ENCODE results near the gene JAG2. TPM values are rescaled to one million over a fixed set of nuclear protein-coding genes. Genes with fewer than 3 reads are reported as not detected.

The JAG2 gene
- total and polyA plus RNA-seq, 3 experiments from 2014 or later, result 0.15 to 1.2 (median 0.37) TPM

DNA sequence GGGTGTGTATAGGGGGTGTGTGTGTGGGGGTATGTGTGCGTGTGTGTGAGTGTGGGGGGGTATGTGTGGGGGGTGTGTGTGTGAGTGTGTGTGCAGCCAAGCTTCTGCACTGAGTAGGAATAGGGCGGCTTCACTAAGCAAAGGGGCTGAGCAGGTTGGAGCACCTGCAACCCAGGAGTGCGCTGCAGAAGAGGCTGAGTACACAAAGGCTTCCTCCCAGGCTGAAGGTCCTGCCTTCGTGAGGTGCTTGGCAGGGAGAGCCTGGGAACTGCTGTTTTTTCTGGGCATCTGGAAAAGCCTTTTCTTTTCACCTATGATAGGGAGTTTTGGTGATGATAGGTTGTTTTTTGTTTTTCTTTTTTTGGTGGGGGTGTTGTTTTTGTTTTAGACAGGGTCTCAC, 18.5 kb upstream of the JAG2 start:
- Mint-ChIP-seq H3K9me3 (no peaks in the 10 kb centered on the region), H3K4me3 (no peak overlapping the region), H3K27me3 (peaks cover 3 to 4% of the 10 kb centered on the region in 2 donors), H3K27ac (no peak overlapping the region), H3K4me1 (peaks cover 0 to 4% (median 3%) of the 10 kb centered on the region in 3 donors), H3K36me3 (no peaks in the 10 kb centered on the region)
- Histone ChIP-seq H3K36me3 (ENCODE audit: insufficient read depth, low read length) (no peaks in the 10 kb centered on the region), H3K27me3 (ENCODE audit: insufficient read depth, low read length, poor library complexity, severe bottlenecking) (no peaks in the 10 kb centered on the region), H3K9me3 (ENCODE audit: low read length) (no peaks in the 10 kb centered on the region), H3K4me3 (ENCODE audit: low read length) (no peak overlapping the region), H3K4me1 (ENCODE audit: insufficient read depth, low read length) (peaks cover 5% of the 10 kb centered on the region), H3K27ac (ENCODE audit: low read depth, low read length) (no peak overlapping the region)
- DNase-seq, result no peak
- ChIA-PET POLR2A (no interaction called here), CTCF (no interaction called here)

- H3K27me3 ChIP-seq (ENCODE audit: insufficient read depth, low read length, poor library complexity, severe bottlenecking), result no peaks in the 10 kb centered on the region
- peaks cover 1 to 4% of the 10 kb centered on the region in 2 donors for H3K27me3 Mint-ChIP-seq
Observed at GRCh38 chr14:105185973-105186372, 17.4 kb upstream of the JAG2 start.

GRCh38 chr14:105185001-105185400, 16.4 kb upstream of the JAG2 start:
- H3K36me3 ChIP-seq (ENCODE audit: insufficient read depth, low read length), result no peaks in the 10 kb centered on the region
- ChIA-PET POLR2A (no interaction called here), CTCF (interaction anchor here (1.3 to 1.9 kb wide), 2 partner anchors 11 to 16 kb away, joined by 5 read pairs; partner anchors contain the start of gene JAG2)
- Mint-ChIP-seq H3K27me3 (peaks cover 1 to 4% of the 10 kb centered on the region in 2 donors), H3K27ac (no peak overlapping the region), H3K36me3 (no peaks in the 10 kb centered on the region), H3K9me3 (no peaks in the 10 kb centered on the region), H3K4me1 (peaks cover 0 to 15% (median 4%) of the 10 kb centered on the region in 3 donors), H3K4me3 (no peak overlapping the region)
- H3K4me3 ChIP-seq (ENCODE audit: low read length), result no peak overlapping the region
- H3K4me1 ChIP-seq (ENCODE audit: insufficient read depth, low read length), result peaks cover 20% of the 10 kb centered on the region
- DNase-seq, result no peak
- H3K27me3 ChIP-seq (ENCODE audit: insufficient read depth, low read length, poor library complexity, severe bottlenecking), result no peaks in the 10 kb centered on the region
- no peak overlapping the region for H3K27ac ChIP-seq (ENCODE audit: low read depth, low read length)
- no peaks in the 10 kb centered on the region for H3K9me3 ChIP-seq (ENCODE audit: low read length)

More at GRCh38 chr14:105185973-105186372, 17.4 kb upstream of the JAG2 start:
- no peak for DNase-seq
- CTCF ChIA-PET, result no interaction called here
- POLR2A ChIA-PET, result no interaction called here
- Histone ChIP-seq H3K9me3 (ENCODE audit: low read length) (no peaks in the 10 kb centered on the region), H3K4me3 (ENCODE audit: low read length) (no peak overlapping the region), H3K27ac (ENCODE audit: low read depth, low read length) (no peak overlapping the region), H3K4me1 (ENCODE audit: insufficient read depth, low read length) (peaks cover 13% of the 10 kb centered on the region), H3K36me3 (ENCODE audit: insufficient read depth, low read length) (no peaks in the 10 kb centered on the region)
- H3K4me1 Mint-ChIP-seq, result peaks cover 0 to 8% (median 4%) of the 10 kb centered on the region in 3 donors
- no peaks in the 10 kb centered on the region for H3K9me3 Mint-ChIP-seq
- no peak overlapping the region for H3K4me3 Mint-ChIP-seq
- no peak overlapping the region for H3K27ac Mint-ChIP-seq
- no peaks in the 10 kb centered on the region for H3K36me3 Mint-ChIP-seq

GRCh38 chr14:105184461-105184860, 15.9 kb upstream of the JAG2 start:
- Histone ChIP-seq H3K4me1 (ENCODE audit: insufficient read depth, low read length) (peaks cover 20% of the 10 kb centered on the region), H3K27ac (ENCODE audit: low read depth, low read length) (no peak overlapping the region), H3K36me3 (ENCODE audit: insufficient read depth, low read length) (no peaks in the 10 kb centered on the region), H3K9me3 (ENCODE audit: low read length) (no peaks in the 10 kb centered on the region), H3K4me3 (ENCODE audit: low read length) (no peak overlapping the region), H3K27me3 (ENCODE audit: insufficient read depth, low read length, poor library complexity, severe bottlenecking) (no peaks in the 10 kb centered on the region)
- H3K36me3 Mint-ChIP-seq, result no peaks in the 10 kb centered on the region
- peaks cover 0 to 2% of the 10 kb centered on the region in 2 donors for H3K27me3 Mint-ChIP-seq
- peaks cover 0 to 18% (median 4%) of the 10 kb centered on the region in 3 donors for H3K4me1 Mint-ChIP-seq
- no peak overlapping the region for H3K27ac Mint-ChIP-seq
- H3K4me3 Mint-ChIP-seq, result no peak overlapping the region
- no peaks in the 10 kb centered on the region for H3K9me3 Mint-ChIP-seq
- no peak for DNase-seq
- POLR2A ChIA-PET, result no interaction called here
- CTCF ChIA-PET, result interaction anchor here (1.3 to 1.9 kb wide), 2 partner anchors 11 to 15 kb away, joined by 5 read pairs; partner anchors contain the start of gene JAG2

GRCh38 chr14:105182296-105183020, 13.9 kb upstream of the JAG2 start:
- ChIA-PET POLR2A (interaction anchor here (1.0 to 1.3 kb wide), 2 partner anchors 11 to 13 kb away, joined by 3 read pairs; no protein-coding TSS in a partner anchor), CTCF (interaction anchor here (0.6 to 1.6 kb wide), 5 partner anchors 10 to 95 kb away, joined by 3 to 4 read pairs (median 3); partner anchors contain the start of gene JAG2)
- H3K36me3 Mint-ChIP-seq, result no peaks in the 10 kb centered on the region
- no peak overlapping the region for H3K4me3 ChIP-seq (ENCODE audit: low read length)
- no peak overlapping the region for H3K27ac ChIP-seq (ENCODE audit: low read depth, low read length)
- no peaks in the 10 kb centered on the region for H3K9me3 ChIP-seq (ENCODE audit: low read length)
- no peaks in the 10 kb centered on the region for H3K27me3 ChIP-seq (ENCODE audit: insufficient read depth, low read length, poor library complexity, severe bottlenecking)
- H3K27me3 Mint-ChIP-seq, result peaks cover 0 to 2% of the 10 kb centered on the region in 2 donors
- DNase-seq, result no peak
- H3K9me3 Mint-ChIP-seq, result no peaks in the 10 kb centered on the region
- H3K4me3 Mint-ChIP-seq, result peak overlapping the region; percentile 32 to 91 (median 65)
- peaks cover 20% of the 10 kb centered on the region for H3K4me1 ChIP-seq (ENCODE audit: insufficient read depth, low read length)
- peak overlapping the region in 3 of 8 donors; percentile 29 to 75 (median 66) for H3K27ac Mint-ChIP-seq
- H3K4me1 Mint-ChIP-seq, result peaks cover 0 to 18% (median 4%) of the 10 kb centered on the region in 3 donors
- H3K36me3 ChIP-seq (ENCODE audit: insufficient read depth, low read length), result no peaks in the 10 kb centered on the region

DNA sequence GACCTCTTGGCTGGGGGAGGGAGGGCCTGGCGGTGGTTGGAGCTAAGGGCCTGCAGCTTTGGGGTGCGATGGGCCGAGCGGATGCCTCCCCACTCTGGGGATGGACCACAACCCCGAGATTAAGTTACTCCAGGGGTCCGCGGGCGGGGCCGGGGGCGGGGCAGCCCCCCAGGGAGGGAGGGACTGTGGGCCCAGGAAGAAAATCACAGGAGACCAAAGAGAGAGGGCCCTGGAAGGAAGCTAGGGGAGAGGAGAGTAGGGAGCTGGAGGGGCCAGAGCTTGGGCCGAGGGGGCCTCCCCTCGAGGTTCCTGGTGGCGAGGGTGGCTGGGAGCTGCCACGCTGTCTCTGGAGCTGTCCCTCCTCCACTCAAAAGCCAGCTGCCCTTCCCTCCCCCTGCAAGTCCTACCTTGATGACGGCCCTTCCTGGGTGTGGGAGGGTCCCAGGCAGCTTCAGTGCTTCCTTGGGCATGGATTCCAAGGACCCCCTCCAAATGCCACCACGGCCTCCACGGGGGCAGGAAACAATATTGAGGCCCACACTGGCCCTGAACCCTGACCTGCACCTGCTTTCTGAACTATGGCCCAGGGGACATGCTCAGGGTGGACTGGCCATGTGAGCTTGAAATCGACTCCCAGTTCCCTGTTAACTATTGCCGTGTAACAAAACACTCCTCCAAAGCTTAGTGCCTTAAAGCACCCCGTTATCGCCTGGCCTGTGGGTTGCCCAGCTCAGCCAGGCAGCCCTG, 13.1 kb upstream of the JAG2 start:
- H3K4me3 Mint-ChIP-seq, result peak overlapping the region; percentile 37 to 91 (median 65)
- peak overlapping the region in 3 of 8 donors; percentile 29 to 75 (median 66) for H3K27ac Mint-ChIP-seq
- H3K27me3 Mint-ChIP-seq, result peaks cover 0 to 2% of the 10 kb centered on the region in 2 donors
- CTCF ChIA-PET, result interaction anchor here (0.7 to 1.6 kb wide), 5 partner anchors 9 to 207 kb away, joined by 3 to 4 read pairs (median 3); partner anchors contain the start of gene JAG2
- Histone ChIP-seq H3K9me3 (ENCODE audit: low read length) (no peaks in the 10 kb centered on the region), H3K4me3 (ENCODE audit: low read length) (no peak overlapping the region), H3K27ac (ENCODE audit: low read depth, low read length) (no peak overlapping the region), H3K36me3 (ENCODE audit: insufficient read depth, low read length) (no peaks in the 10 kb centered on the region), H3K4me1 (ENCODE audit: insufficient read depth, low read length) (peaks cover 20% of the 10 kb centered on the region), H3K27me3 (ENCODE audit: insufficient read depth, low read length, poor library complexity, severe bottlenecking) (no peaks in the 10 kb centered on the region)
- DNase-seq, result no peak
- H3K36me3 Mint-ChIP-seq, result no peaks in the 10 kb centered on the region
- H3K9me3 Mint-ChIP-seq, result no peaks in the 10 kb centered on the region
- POLR2A ChIA-PET, result interaction anchor here (1.0 to 1.3 kb wide), 2 partner anchors 12 to 13 kb away, joined by 3 read pairs; no protein-coding TSS in a partner anchor
- peaks cover 0 to 18% (median 4%) of the 10 kb centered on the region in 3 donors for H3K4me1 Mint-ChIP-seq

GRCh38 chr14:105180592-105181548, 12.3 kb upstream of the JAG2 start, which contains the start of gene NUDT14:
Gene NUDT14, minus strand, starts transcription at chr14:105181312. Its CDS starts 103 bp downstream, at chr14:105181209.
- Histone ChIP-seq H3K36me3 (ENCODE audit: insufficient read depth, low read length) (no peaks in the 10 kb centered on the region), H3K4me1 (ENCODE audit: insufficient read depth, low read length) (peaks cover 20% of the 10 kb centered on the region), H3K4me3 (ENCODE audit: low read length) (peak within 1 kb of the TSS; percentile 50), H3K27ac (ENCODE audit: low read depth, low read length) (no peak within 1 kb of the TSS), H3K9me3 (ENCODE audit: low read length) (no peaks in the 10 kb centered on the region), H3K27me3 (ENCODE audit: insufficient read depth, low read length, poor library complexity, severe bottlenecking) (no peaks in the 10 kb centered on the region)
- H3K27me3 Mint-ChIP-seq, result peaks cover 0 to 2% of the 10 kb centered on the region in 2 donors
- H3K9me3 Mint-ChIP-seq, result no peaks in the 10 kb centered on the region
- H3K4me3 Mint-ChIP-seq, result peak within 1 kb of the TSS; percentile 76 to 91 (median 78)
- peak within 1 kb of the TSS in 5 of 8 donors; percentile 38 to 75 (median 51) for H3K27ac Mint-ChIP-seq
- peak; percentile 74 to 87 (median 79) for DNase-seq
- CTCF ChIA-PET, result no interaction called here
- H3K4me1 Mint-ChIP-seq, result peaks cover 0 to 26% (median 4%) of the 10 kb centered on the region in 3 donors
- H3K36me3 Mint-ChIP-seq, result no peaks in the 10 kb centered on the region
- POLR2A ChIA-PET, result interaction anchor here (1.3 kb wide), 1 partner anchor 13 kb away, joined by 3 read pairs; no protein-coding TSS in a partner anchor
